Medulla oblongata (tissue), 1 donor: ENCODE results near the gene LIFR.
"Not testable (repeated sequence)": the region's sequence is repeated elsewhere in the genome, so short reads cannot be mapped to it uniquely, and the experiment has no call there.

Experiments
- DNase-seq: peaks from one replicate; pipeline ENCODE4 v3.0.0-alpha.2; 2015; ENCODE audit errors: extremely low spot score

LIFR gene

GRCh38 chr5:38556599-38557307 is at the start of gene LIFR:
LIFR (minus strand) TSS chr5:38556646; CDS start chr5:38530647, 25,999 bp downstream.
- DNase-seq = peak; percentile 84

GRCh38 chr5:38605610-38606009 is 49.2 kb upstream of the LIFR start:
- DNase-seq = no peak

GRCh38 chr5:38603691-38604090 is 47.2 kb upstream of the LIFR start:
- no peak for DNase-seq

- DNase-seq = no peak
Measured at GRCh38 chr5:38602641-38603040, 46.2 kb upstream of the LIFR start.

GRCh38 chr5:38601863-38602298 is 45.4 kb upstream of the LIFR start:
- DNase-seq = no peak

GRCh38 chr5:38601133-38601862 is 44.9 kb upstream of the LIFR start:
- no peak for DNase-seq

GRCh38 chr5:38600329-38601045 is 44.0 kb upstream of the LIFR start:
- no peak for DNase-seq

- DNase-seq = not testable (repeated sequence)
Measured at GRCh38 chr5:38599751-38600150, 43.3 kb upstream of the LIFR start.

GRCh38 chr5:38598994-38599617 is 42.7 kb upstream of the LIFR start:
- DNase-seq = no peak

GRCh38 chr5:38598296-38598993 is 42.0 kb upstream of the LIFR start:
- DNase-seq = no peak

GRCh38 chr5:38596981-38597380 is 40.5 kb upstream of the LIFR start:
- no peak for DNase-seq

GRCh38 chr5:38595132-38595745 is 38.8 kb upstream of the LIFR start:
- no peak for DNase-seq

- DNase-seq = no peak
Measured at GRCh38 chr5:38593959-38594358, 37.5 kb upstream of the LIFR start.

GRCh38 chr5:38591523-38591849 is 35.0 kb upstream of the LIFR start:
- no peak for DNase-seq

GRCh38 chr5:38590838-38591522 is 34.5 kb upstream of the LIFR start:
- no peak for DNase-seq

GRCh38 chr5:38589629-38590028 is 33.2 kb upstream of the LIFR start:
- DNase-seq = no peak

- peak; percentile 25 for DNase-seq
Measured at GRCh38 chr5:38585816-38586215, 29.4 kb upstream of the LIFR start.

GRCh38 chr5:38583500-38583899 is 27.1 kb upstream of the LIFR start:
- no peak for DNase-seq

- DNase-seq = no peak
Measured at GRCh38 chr5:38582975-38583319, 26.5 kb upstream of the LIFR start.

- DNase-seq = no peak
Measured at GRCh38 chr5:38582293-38582974, 26.0 kb upstream of the LIFR start.
